ENCODE data around the gene SNAPC5. TPM values are rescaled to one million over a fixed set of nuclear protein-coding genes. Genes with fewer than 3 reads are reported as not detected.
A peak's percentile ranks its signal among the peaks of the same experiment; 100 is the strongest.

SNAPC5 gene, protein sequence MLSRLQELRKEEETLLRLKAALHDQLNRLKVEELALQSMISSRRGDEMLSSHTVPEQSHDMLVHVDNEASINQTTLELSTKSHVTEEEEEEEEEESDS
- total RNA-seq, result 3.7 TPM

DNA sequence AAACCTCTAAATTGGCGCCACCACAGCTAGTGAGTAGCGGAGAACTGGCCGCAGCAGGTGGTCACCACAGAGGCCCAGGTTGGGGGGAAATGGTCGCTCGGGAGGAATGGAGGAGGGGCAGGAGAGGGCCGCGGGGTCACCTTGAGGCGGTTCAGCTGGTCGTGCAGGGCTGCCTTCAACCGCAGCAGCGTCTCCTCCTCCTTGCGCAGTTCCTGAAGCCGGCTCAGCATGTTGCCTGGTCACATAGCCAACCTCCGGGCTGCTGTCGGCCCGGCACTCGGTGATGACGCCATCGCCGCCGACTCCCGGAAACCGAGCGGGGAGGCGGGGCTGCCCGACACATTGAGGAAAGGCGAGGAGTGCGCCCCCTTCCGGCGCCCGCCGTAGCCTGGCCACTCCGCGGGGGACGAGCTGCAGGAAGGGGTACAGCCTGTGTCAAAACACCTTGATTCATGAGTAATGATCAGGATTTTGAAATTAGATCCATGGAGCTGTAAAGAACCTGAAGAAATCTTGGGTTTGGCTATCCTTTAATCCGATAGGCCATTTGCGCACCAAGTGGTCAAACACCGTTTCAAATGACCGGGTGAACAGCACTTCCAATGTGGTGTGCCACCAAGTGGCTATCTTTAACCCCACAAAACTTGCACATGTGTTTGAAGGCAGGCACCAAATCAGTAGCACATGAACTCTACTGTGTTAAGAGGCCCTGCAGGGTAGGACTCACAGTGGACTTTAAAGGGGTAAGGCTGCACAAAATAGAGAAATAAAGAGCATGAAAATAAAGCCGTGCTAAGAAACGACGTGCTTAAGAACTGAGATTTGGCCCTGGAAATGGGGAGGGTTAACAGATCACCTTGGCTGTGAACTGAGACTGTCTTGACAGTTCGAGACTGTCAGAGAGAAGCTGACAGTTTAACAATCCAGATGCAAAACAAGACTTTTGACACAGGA is at the start of gene SNAPC5:
SNAPC5 (minus strand) TSS at position 261 of the 954 bp plus-strand sequence; CDS start at position 230, 31 bp downstream.
- H3K27me3 ChIP-seq, result no peaks in the 10 kb centered on the region
- TF ChIP-seq, protein P1, sequence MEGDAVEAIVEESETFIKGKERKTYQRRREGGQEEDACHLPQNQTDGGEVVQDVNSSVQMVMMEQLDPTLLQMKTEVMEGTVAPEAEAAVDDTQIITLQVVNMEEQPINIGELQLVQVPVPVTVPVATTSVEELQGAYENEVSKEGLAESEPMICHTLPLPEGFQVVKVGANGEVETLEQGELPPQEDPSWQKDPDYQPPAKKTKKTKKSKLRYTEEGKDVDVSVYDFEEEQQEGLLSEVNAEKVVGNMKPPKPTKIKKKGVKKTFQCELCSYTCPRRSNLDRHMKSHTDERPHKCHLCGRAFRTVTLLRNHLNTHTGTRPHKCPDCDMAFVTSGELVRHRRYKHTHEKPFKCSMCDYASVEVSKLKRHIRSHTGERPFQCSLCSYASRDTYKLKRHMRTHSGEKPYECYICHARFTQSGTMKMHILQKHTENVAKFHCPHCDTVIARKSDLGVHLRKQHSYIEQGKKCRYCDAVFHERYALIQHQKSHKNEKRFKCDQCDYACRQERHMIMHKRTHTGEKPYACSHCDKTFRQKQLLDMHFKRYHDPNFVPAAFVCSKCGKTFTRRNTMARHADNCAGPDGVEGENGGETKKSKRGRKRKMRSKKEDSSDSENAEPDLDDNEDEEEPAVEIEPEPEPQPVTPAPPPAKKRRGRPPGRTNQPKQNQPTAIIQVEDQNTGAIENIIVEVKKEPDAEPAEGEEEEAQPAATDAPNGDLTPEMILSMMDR (IDR thresholded peaks at IDR 0.05), result peak; percentile 95 to 98 (median 98)
- H3K36me3 ChIP-seq, result peaks cover 42 to 63% of the 10 kb centered on the region in 2 donors
- H3K27ac ChIP-seq, result peak within 1 kb of the TSS; percentile 87 to 91
- H3K9me3 ChIP-seq, result no peaks in the 10 kb centered on the region
- DNase-seq (ENCODE audit: low spot score in 2 of 2), result peak; percentile 87 to 99
- H3K4me1 ChIP-seq, result peaks cover 5 to 14% of the 10 kb centered on the region in 2 donors
- intact Hi-C loops (cut with DNase I), result loop anchor here (1.0 to 10.0 kb wide), 4 partner anchors 8 to 883 kb away; partner anchors contain the start of genes INTS14, MAP2K1, TIPIN and ZWILCH
- peak within 1 kb of the TSS; percentile 67 to 94 for H3K4me3 ChIP-seq

DNA sequence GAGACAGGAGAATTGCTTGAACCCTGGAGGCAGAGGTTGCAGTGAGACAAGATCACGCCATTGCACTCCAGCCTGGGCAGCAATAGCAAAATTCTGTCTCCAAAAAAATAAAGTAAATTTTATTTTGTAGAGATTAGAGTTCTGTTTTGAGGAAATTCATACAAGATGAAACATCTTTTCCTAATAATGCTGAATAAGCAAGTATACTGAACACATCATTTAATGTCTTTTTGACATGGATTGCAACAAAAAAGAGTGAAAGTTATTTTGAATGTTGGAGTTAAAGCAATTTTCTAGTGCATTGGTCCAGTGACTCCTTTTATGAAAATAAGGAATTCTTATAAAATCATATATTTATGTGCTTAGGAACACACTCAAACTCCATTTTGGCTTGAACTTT is 47.7 kb upstream of the SNAPC5 start:
- no peak overlapping the region for H3K4me3 ChIP-seq
- no peaks in the 10 kb centered on the region for H3K27me3 ChIP-seq
- H3K4me1 ChIP-seq, result no peaks in the 10 kb centered on the region
- H3K27ac ChIP-seq, result no peak overlapping the region
- intact Hi-C loops (cut with DNase I), result no loop called here
- TF ChIP-seq, protein P1 (IDR thresholded peaks at IDR 0.05), result no peak
- H3K9me3 ChIP-seq, result no peaks in the 10 kb centered on the region
- no peak for DNase-seq (ENCODE audit: low spot score in 2 of 2)
- peaks cover 3 to 6% of the 10 kb centered on the region in 2 donors for H3K36me3 ChIP-seq

DNA sequence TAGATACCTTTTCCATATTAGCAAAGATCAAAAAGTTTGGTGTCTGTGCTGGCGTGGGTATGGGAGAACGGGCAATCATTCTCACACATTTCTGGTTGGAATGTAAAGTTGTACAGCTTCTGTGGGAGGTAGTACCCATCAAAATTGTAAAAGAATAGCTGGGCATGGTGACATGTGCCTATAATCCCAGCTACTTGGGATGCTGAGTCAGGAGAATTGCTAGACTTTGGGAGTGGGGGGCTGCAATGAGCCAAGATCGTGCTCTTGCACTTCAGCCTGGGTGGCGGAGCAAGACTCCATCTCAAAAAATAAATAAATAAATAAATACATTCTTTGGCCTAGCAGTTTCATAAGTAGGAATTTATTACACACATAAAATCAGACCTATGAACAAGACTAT is 45.3 kb upstream of the SNAPC5 start:
- H3K4me1 ChIP-seq, result no peaks in the 10 kb centered on the region
- no peaks in the 10 kb centered on the region for H3K9me3 ChIP-seq
- H3K4me3 ChIP-seq, result no peak overlapping the region
- no peak for DNase-seq (ENCODE audit: low spot score in 2 of 2)
- H3K27ac ChIP-seq, result no peak overlapping the region
- TF ChIP-seq, protein P1 (IDR thresholded peaks at IDR 0.05), result no peak
- H3K36me3 ChIP-seq, result peaks cover 6 to 10% of the 10 kb centered on the region in 2 donors
- H3K27me3 ChIP-seq, result no peaks in the 10 kb centered on the region
- intact Hi-C loops (cut with DNase I), result no loop called here

DNA sequence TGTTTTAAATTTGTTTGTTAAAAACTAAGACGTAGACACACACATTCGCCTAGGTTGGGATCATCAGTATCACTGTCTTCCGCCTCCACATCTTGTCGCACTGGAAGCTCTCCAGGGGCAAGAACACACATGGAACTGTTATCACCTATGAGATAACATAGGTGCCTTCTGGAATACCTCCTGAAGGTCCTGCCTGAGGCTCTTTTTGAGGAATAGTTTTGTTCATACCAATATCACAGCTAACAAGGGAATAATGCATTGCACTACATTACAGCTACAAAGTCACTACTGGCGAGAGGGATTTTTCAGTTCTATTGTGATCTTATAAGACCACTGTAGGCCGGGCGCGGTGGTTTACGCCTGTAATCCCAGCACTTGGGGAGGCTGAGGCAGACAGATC is 37.5 kb upstream of the SNAPC5 start:
- no peak for DNase-seq (ENCODE audit: low spot score in 2 of 2)
- Histone ChIP-seq H3K36me3 (peaks cover 2 to 7% of the 10 kb centered on the region in 2 donors), H3K27me3 (no peaks in the 10 kb centered on the region), H3K4me1 (no peaks in the 10 kb centered on the region), H3K27ac (no peak overlapping the region), H3K9me3 (no peaks in the 10 kb centered on the region), H3K4me3 (no peak overlapping the region)
- intact Hi-C loops (cut with DNase I), result no loop called here
- TF ChIP-seq, protein P1 (IDR thresholded peaks at IDR 0.05), result no peak

DNA sequence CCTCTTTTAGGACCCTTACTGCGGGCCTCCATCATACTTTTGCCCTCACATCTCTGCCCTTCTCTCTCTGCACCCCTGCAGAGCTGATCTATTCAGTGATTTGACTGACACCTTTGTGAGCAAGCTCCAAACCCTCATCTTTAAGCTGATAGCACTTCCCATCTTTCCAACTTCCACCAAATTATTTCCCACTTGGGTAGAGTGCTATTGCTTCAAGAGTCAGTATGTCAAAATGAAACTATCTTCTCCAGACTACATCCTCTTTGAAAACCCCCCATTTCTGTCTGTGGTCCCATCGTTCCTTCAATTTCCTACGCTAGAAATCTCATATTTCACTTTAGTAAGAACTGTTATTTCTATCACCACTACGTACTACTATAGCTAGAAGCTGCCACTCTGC is 27.3 kb upstream of the SNAPC5 start:
- TF ChIP-seq, protein P1 (IDR thresholded peaks at IDR 0.05), result no peak
- intact Hi-C loops (cut with DNase I), result loop anchor here (5.0 kb wide), 1 partner anchor 122 kb away; no protein-coding TSS in a partner anchor
- Histone ChIP-seq H3K27ac (no peak overlapping the region), H3K4me3 (no peak overlapping the region), H3K9me3 (no peaks in the 10 kb centered on the region), H3K36me3 (peaks cover 6 to 16% of the 10 kb centered on the region in 2 donors), H3K4me1 (no peaks in the 10 kb centered on the region), H3K27me3 (no peaks in the 10 kb centered on the region)
- no peak for DNase-seq (ENCODE audit: low spot score in 2 of 2)

Data from ascending aorta (tissue), 2 donors.